Osteocyte (in vitro differentiated cells): ENCODE results near the gene GPRASP3. TPM values are rescaled to one million over a fixed set of nuclear protein-coding genes. Genes with fewer than 3 reads are reported as not detected.

ENCODE experiments used
- DNase-seq: peaks from one replicate; pipeline ENCODE4 v3.0.0; 2021; ENCODE audit warnings: mixed read lengths; ENCODE audit not compliant: unreplicated experiment; ENCODE audit errors: extremely low spot score
- H3K27ac Mint-ChIP-seq: one replicate; pipeline ENCODE4 v1.8.0; 2021; ENCODE audit warnings: mild to moderate bottlenecking, mixed read lengths; ENCODE audit not compliant: unreplicated experiment
- H3K27me3 Mint-ChIP-seq: one replicate; pipeline ENCODE4 v1.8.0; 2021; ENCODE audit warnings: mixed read lengths; ENCODE audit not compliant: unreplicated experiment
- H3K36me3 Mint-ChIP-seq: one replicate; pipeline ENCODE4 v1.8.0; 2021; ENCODE audit warnings: mixed read lengths; ENCODE audit not compliant: unreplicated experiment
- H3K4me1 Mint-ChIP-seq: one replicate; pipeline ENCODE4 v1.8.0; 2021; ENCODE audit warnings: mixed read lengths; ENCODE audit not compliant: unreplicated experiment
- H3K4me3 Mint-ChIP-seq: one replicate; pipeline ENCODE4 v1.8.0; 2021; ENCODE audit warnings: mild to moderate bottlenecking, moderate library complexity, mixed read lengths; ENCODE audit not compliant: unreplicated experiment
- H3K9me3 Mint-ChIP-seq: one replicate; pipeline ENCODE4 v1.8.0; 2021; ENCODE audit warnings: mixed read lengths; ENCODE audit not compliant: unreplicated experiment
- total RNA-seq: library from RNA; stranded (reverse); gene quantifications from 2 replicates; pipeline ENCODE4 v1.2.1, GENCODE V29; 2021
- TF ChIP-seq, protein P1 (sequence below): fragments of 200-600 bp; sonication (generic); IDR thresholded peaks from 2 replicates; pipeline ENCODE4 v1.5.0; 2021; ENCODE audit warnings: antibody characterized with exemption, mild to moderate bottlenecking, moderate library complexity

Gene GPRASP3
- total RNA-seq, 1 donor from 2014 or later, result 5.6 TPM

DNA sequence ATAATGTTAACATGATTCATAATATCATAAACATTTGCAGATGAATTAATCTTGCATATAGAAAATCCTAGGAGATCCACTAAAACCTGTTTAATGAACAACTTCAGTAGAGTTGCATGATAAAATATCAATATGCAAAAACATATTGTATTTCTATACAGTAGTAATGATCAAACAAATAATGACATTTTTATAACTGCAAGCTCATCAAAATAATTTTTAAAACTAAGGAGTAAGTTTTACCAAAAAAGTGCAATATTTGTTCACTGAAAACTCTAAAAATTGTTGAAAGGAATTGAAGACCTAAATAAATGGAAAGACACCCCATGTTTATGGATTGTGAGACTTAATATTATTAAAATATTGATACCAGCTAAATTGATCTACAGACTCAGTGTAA lies 24.2 kb upstream of the GPRASP3 start:
- H3K9me3 Mint-ChIP-seq, result peaks cover 33% of the 10 kb centered on the region
- TF ChIP-seq, protein P1, sequence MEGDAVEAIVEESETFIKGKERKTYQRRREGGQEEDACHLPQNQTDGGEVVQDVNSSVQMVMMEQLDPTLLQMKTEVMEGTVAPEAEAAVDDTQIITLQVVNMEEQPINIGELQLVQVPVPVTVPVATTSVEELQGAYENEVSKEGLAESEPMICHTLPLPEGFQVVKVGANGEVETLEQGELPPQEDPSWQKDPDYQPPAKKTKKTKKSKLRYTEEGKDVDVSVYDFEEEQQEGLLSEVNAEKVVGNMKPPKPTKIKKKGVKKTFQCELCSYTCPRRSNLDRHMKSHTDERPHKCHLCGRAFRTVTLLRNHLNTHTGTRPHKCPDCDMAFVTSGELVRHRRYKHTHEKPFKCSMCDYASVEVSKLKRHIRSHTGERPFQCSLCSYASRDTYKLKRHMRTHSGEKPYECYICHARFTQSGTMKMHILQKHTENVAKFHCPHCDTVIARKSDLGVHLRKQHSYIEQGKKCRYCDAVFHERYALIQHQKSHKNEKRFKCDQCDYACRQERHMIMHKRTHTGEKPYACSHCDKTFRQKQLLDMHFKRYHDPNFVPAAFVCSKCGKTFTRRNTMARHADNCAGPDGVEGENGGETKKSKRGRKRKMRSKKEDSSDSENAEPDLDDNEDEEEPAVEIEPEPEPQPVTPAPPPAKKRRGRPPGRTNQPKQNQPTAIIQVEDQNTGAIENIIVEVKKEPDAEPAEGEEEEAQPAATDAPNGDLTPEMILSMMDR, result no peak
- no peak for DNase-seq
- H3K27ac Mint-ChIP-seq, result no peak overlapping the region
- H3K36me3 Mint-ChIP-seq, result no peaks in the 10 kb centered on the region
- peaks cover 7% of the 10 kb centered on the region for H3K4me1 Mint-ChIP-seq
- no peak overlapping the region for H3K4me3 Mint-ChIP-seq
- no peaks in the 10 kb centered on the region for H3K27me3 Mint-ChIP-seq

DNA sequence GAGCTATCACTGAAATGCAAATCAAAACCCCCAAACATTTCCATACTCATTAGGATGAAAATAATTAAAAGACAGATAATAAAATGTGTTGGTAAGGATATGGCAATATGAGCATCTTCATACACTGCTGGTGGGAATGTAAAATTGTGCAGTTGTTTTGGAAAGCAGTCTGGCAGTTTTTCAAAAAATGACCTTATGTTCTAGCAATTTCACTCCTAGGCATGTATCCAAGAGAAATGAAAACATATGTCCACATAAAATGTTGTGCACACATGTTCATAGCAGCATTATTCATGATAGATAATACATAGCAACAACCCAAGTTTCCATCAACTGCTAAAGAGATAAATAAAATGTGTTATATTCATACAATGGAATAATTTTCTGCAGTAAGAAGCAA lies 23.0 kb upstream of the GPRASP3 start:
- Mint-ChIP-seq H3K4me3 (no peak overlapping the region), H3K36me3 (no peaks in the 10 kb centered on the region), H3K9me3 (peaks cover 37% of the 10 kb centered on the region), H3K4me1 (peaks cover 7% of the 10 kb centered on the region), H3K27me3 (no peaks in the 10 kb centered on the region), H3K27ac (no peak overlapping the region)
- no peak for DNase-seq
- TF ChIP-seq, protein P1, result no peak

DNA sequence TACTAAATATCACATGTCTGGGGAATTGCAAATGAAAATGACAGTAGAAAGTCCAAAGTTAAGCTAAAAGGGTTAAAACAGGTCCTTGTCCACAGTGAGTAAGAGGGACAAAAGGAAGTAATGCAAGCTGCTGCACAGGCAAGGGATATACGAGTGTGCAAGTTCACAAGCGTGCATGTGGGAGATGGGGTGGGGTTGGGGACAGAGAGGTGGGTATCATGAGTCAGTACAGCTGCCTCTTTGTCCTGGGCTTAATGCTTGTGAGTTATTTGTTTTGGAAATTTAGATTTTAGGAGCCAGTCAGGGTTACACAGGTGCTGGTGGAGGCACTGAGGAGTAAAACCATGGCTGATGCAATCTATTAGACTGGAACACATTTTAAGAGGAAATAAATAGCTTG lies 11.6 kb upstream of the GPRASP3 start:
- H3K4me1 Mint-ChIP-seq, result no peaks in the 10 kb centered on the region
- DNase-seq, result no peak

DNA sequence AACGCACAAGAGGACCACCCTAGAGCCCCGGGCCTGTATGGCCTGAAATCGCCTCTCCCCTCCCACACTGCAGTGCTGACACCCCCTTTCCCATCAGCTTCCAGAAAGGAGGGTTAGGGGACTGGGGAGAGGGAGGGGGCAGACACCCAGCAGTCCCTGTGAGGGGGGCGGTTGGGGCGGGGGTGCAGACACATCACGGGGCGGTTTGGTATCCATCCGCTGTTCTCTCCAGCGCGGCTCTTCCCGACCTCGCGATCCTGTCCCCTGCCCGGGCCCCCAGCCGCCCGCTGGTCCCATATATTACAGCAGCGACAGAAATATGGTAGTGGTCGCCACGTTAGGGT lies 8.7 kb upstream of the GPRASP3 start:
- H3K4me1 Mint-ChIP-seq, result no peaks in the 10 kb centered on the region
- no peaks in the 10 kb centered on the region for H3K36me3 Mint-ChIP-seq
- peaks cover 9% of the 10 kb centered on the region for H3K9me3 Mint-ChIP-seq
- H3K27ac Mint-ChIP-seq, result no peak overlapping the region
- no peaks in the 10 kb centered on the region for H3K27me3 Mint-ChIP-seq
- H3K4me3 Mint-ChIP-seq, result peak overlapping the region; percentile 83
- TF ChIP-seq, protein P1, result no peak
- DNase-seq, result no peak

More for the DNA sequence above, 11.6 kb upstream of the GPRASP3 start:
- Mint-ChIP-seq H3K27ac (no peak overlapping the region), H3K4me3 (no peak overlapping the region), H3K9me3 (peaks cover 12% of the 10 kb centered on the region), H3K27me3 (no peaks in the 10 kb centered on the region), H3K36me3 (no peaks in the 10 kb centered on the region)
- TF ChIP-seq, protein P1, result no peak

DNA sequence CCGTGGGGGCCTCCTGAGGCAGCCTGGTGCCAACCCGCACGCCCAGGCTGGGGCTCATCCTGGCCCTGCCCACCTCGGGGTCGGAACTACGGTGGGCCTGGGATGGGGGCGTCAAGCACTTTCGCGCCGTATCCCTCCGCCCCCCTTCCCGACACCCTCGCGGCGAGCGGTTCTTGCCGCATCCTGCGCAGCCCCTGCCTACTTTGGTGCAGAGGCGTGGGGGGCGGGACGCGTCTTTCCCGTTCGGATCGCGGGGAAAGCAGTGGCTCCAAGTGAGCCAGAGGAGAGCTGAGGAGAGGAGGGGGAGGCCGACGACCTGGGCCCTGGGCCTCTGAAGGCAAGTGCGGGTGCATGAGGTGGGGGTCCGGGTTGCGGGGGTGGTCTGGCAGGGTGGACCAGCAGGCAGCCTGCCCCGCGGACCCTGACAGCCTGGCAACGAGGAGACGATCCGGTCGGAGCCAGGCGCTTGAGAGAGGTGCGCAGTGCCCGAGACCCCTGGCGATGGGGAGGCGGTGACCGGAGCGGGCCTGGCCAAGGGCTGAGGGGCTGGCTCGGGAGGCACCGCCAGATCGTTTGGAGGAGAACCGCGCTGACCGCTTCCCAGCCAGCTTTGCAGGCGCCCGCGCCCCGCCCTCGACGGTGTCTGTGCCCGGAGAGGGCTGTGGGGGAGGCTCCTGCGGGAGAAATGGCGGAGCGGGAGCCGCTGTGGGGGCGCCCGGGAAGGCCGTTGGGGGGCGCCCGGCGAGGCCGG lies 8.2 kb upstream of the GPRASP3 start, which contains the start of gene GPRASP2:
TSS of gene GPRASP2 (plus strand) at position 233 of the 751 bp plus-strand sequence. CDS start 2,422 bp downstream, outside the sequence.
- H3K9me3 Mint-ChIP-seq, result peaks cover 5% of the 10 kb centered on the region
- peak within 1 kb of the TSS; percentile 83 for H3K4me3 Mint-ChIP-seq
- TF ChIP-seq, protein P1, result no peak
- no peak for DNase-seq
- no peaks in the 10 kb centered on the region for H3K4me1 Mint-ChIP-seq
- peak within 1 kb of the TSS; percentile 81 for H3K27ac Mint-ChIP-seq
- H3K36me3 Mint-ChIP-seq, result no peaks in the 10 kb centered on the region
- no peaks in the 10 kb centered on the region for H3K27me3 Mint-ChIP-seq
